ENCODE results near the gene NXPH1.

The NXPH1 gene

DNA sequence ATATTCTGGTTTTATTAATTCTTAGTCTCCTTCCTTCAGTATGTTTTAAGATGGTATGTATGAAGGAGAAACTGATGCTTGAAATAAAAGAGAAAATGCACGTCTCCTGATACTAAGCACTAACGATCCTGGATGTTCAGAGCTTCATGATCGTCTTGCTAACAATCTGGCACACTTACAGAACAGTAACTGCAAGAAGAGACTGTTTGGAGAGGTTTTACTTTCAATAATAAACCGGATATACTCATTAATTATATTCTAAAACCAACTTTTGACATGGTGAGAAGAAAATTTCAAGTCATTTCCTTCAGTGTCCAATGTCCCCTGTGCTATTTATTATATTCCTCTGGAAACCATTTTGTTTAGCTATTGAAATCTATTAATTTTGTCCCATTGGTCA is 251.0 kb downstream of the NXPH1 start:
- no peaks in the 10 kb centered on the region for H3K79me2 ChIP-seq
- H3K9ac ChIP-seq = no peak overlapping the region
- no peaks in the 10 kb centered on the region for H3K9me3 ChIP-seq (ENCODE audit: control insufficient read depth, low read length)
- no peaks in the 10 kb centered on the region for H3K27me3 ChIP-seq (ENCODE audit: control insufficient read depth, insufficient read depth, low read length)
- no peaks in the 10 kb centered on the region for H3K36me3 ChIP-seq (ENCODE audit: control insufficient read depth, insufficient read depth, low read length)
- TF ChIP-seq, protein P1, sequence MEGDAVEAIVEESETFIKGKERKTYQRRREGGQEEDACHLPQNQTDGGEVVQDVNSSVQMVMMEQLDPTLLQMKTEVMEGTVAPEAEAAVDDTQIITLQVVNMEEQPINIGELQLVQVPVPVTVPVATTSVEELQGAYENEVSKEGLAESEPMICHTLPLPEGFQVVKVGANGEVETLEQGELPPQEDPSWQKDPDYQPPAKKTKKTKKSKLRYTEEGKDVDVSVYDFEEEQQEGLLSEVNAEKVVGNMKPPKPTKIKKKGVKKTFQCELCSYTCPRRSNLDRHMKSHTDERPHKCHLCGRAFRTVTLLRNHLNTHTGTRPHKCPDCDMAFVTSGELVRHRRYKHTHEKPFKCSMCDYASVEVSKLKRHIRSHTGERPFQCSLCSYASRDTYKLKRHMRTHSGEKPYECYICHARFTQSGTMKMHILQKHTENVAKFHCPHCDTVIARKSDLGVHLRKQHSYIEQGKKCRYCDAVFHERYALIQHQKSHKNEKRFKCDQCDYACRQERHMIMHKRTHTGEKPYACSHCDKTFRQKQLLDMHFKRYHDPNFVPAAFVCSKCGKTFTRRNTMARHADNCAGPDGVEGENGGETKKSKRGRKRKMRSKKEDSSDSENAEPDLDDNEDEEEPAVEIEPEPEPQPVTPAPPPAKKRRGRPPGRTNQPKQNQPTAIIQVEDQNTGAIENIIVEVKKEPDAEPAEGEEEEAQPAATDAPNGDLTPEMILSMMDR (IDR thresholded peaks at IDR 0.05) = no peak
- H3K27ac ChIP-seq = no peak overlapping the region
- no peak overlapping the region for H3K4me2 ChIP-seq (ENCODE audit: low read length)
- no peak overlapping the region for H2AFZ ChIP-seq
- H3K4me1 ChIP-seq = no peaks in the 10 kb centered on the region
- no peak overlapping the region for H3K4me3 ChIP-seq (ENCODE audit: low read depth, low read length)

DNA sequence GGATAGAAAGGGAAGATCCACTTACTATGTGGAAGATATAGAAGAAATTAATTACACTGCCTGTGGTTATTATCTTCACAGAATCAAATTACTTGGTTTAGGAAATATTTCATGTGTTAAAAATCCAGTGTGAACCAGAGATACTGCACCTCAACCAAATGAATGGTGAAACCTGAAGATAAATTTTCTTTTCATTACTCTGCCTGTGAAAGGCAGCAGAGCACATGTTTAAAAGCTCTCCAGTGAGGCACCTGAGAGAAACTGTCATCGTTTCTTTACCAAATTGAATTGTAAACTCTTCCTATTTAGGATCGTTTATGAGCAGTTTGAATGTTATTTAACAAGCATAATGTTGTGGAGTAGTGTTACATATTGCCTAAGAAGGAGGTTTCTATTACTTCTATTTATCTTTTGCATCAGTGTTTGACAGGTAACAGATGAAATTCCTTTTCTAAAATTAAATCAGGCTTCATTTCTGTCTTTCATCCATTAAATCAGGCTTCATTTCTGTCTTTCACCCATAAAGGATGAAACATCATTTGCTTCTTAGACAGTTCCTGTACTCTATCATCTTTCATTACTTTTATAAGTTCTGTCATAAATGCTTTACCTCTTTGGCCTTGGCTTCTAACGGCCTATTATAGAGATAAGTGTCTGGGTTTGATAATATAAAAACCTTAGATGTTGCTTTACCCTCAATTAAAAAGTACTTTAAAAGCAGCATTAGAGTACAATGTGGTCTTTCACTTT is 266.6 kb downstream of the NXPH1 start:
- Histone ChIP-seq H3K27ac (no peak overlapping the region), H3K79me2 (no peaks in the 10 kb centered on the region), H3K36me3 (ENCODE audit: control insufficient read depth, insufficient read depth, low read length) (no peaks in the 10 kb centered on the region), H3K4me3 (ENCODE audit: low read depth, low read length) (no peak overlapping the region), H3K4me2 (ENCODE audit: low read length) (no peak overlapping the region), H3K4me1 (no peaks in the 10 kb centered on the region), H3K9ac (no peak overlapping the region), H2AFZ (no peak overlapping the region), H3K27me3 (ENCODE audit: control insufficient read depth, insufficient read depth, low read length) (no peaks in the 10 kb centered on the region), H3K9me3 (ENCODE audit: control insufficient read depth, low read length) (no peaks in the 10 kb centered on the region)
- TF ChIP-seq, protein P1 (IDR thresholded peaks at IDR 0.05) = no peak

DNA sequence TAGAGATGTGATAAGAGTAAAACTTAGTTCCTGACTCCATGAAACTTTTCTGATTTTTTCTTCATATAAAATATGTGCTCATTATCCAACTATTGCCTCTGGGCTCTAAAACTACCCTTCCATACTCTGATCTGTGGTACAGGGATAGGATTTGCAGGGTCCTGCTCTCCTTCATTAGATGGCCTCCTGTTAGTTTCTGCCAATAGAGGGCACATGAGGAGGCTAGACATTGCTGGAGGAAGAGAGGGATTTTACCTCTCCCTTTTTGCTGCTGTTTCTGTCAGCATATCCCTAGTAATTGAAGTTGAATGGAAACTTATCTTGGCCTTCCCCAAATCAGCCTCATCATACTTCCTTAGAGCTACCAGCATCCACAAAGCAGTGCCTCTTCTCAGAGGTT is 269.4 kb downstream of the NXPH1 start:
- Histone ChIP-seq H3K4me2 (ENCODE audit: low read length) (no peak overlapping the region), H3K4me3 (ENCODE audit: low read depth, low read length) (no peak overlapping the region), H3K27me3 (ENCODE audit: control insufficient read depth, insufficient read depth, low read length) (no peaks in the 10 kb centered on the region), H2AFZ (no peak overlapping the region), H3K27ac (no peak overlapping the region), H3K36me3 (ENCODE audit: control insufficient read depth, insufficient read depth, low read length) (no peaks in the 10 kb centered on the region), H3K9me3 (ENCODE audit: control insufficient read depth, low read length) (no peaks in the 10 kb centered on the region), H3K9ac (no peak overlapping the region), H3K4me1 (no peaks in the 10 kb centered on the region), H3K79me2 (no peaks in the 10 kb centered on the region)
- TF ChIP-seq, protein P1 (IDR thresholded peaks at IDR 0.05) = no peak

DNA sequence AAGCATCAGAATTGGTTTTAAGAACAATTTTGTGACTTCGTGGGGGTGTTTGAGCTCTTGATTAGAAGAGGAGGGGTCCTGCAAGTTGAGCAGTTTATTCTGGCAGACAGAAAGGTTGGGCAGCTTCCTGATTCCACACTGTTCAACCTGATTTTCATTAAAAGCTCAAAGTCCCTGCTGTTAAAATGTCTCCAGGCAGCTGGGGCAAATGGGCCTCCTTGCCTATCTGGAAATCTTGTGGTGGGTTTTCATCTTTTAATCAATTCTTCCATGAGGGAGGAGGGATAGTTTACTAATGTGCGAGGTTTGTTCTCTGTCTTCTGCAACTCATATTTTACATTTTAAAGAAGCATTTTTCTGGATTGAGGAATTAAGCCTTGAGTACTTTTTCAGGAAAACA is 276.7 kb downstream of the NXPH1 start:
- TF ChIP-seq, protein P1 (IDR thresholded peaks at IDR 0.05) = no peak
- Histone ChIP-seq H3K4me2 (ENCODE audit: low read length) (no peak overlapping the region), H2AFZ (no peak overlapping the region), H3K9ac (no peak overlapping the region), H3K27me3 (ENCODE audit: control insufficient read depth, insufficient read depth, low read length) (no peaks in the 10 kb centered on the region), H3K4me3 (ENCODE audit: low read depth, low read length) (no peak overlapping the region), H3K36me3 (ENCODE audit: control insufficient read depth, insufficient read depth, low read length) (no peaks in the 10 kb centered on the region), H3K4me1 (no peaks in the 10 kb centered on the region), H3K9me3 (ENCODE audit: control insufficient read depth, low read length) (no peaks in the 10 kb centered on the region), H3K79me2 (no peaks in the 10 kb centered on the region), H3K27ac (no peak overlapping the region)

DNA sequence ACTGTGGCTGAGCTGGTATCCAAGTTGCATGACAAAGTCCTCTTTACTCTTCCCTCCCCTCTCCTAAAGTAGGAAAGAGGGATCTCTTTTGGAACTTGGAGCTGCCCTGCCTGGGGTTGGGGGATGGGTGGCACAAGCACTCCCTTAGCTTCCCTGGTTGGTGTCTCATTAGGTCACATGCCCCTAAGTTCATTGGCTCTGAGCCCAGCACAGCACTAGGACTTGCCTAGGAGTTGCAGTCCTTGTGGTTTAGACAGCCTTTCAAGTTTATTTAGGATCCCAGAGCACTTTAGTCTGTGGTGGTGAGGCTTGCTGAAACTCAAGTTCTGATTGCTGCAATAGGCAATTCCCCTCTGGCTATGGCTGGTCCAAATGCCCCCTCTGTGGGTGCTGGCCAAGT is 281.4 kb downstream of the NXPH1 start:
- H3K4me1 ChIP-seq = no peaks in the 10 kb centered on the region
- no peak overlapping the region for H3K9ac ChIP-seq
- TF ChIP-seq, protein P1 (IDR thresholded peaks at IDR 0.05) = no peak
- no peak overlapping the region for H3K4me2 ChIP-seq (ENCODE audit: low read length)
- H2AFZ ChIP-seq = no peak overlapping the region
- no peak overlapping the region for H3K27ac ChIP-seq
- no peaks in the 10 kb centered on the region for H3K36me3 ChIP-seq (ENCODE audit: control insufficient read depth, insufficient read depth, low read length)
- H3K79me2 ChIP-seq = no peaks in the 10 kb centered on the region
- no peak overlapping the region for H3K4me3 ChIP-seq (ENCODE audit: low read depth, low read length)
- H3K27me3 ChIP-seq (ENCODE audit: control insufficient read depth, insufficient read depth, low read length) = no peaks in the 10 kb centered on the region
- no peaks in the 10 kb centered on the region for H3K9me3 ChIP-seq (ENCODE audit: control insufficient read depth, low read length)

Data from parathyroid adenoma (tissue), 2 donors.